Lower leg skin (tissue), 4 donors: ENCODE measurements around the gene NBEAL1. TPM values are rescaled to one million over a fixed set of nuclear protein-coding genes. Genes with fewer than 3 reads are reported as not detected.
"Not testable (repeated sequence)": the region's sequence is repeated elsewhere in the genome, so short reads cannot be mapped to it uniquely, and the experiment has no call there.

Experiments
- DNase-seq, 2 donors: peaks; one replicate each; pipeline ENCODE4 v3.0.0-alpha.2; 2019; ENCODE audit warnings: low spot score in 2 of 2
- H3K4me3 ChIP-seq: fragments of 200-600 bp; sonication (generic); 2 replicates; pipeline ENCODE4 v1.5.1; 2017; ENCODE audit warnings: mild to moderate bottlenecking, low read depth; ENCODE audit not compliant: poor library complexity, severe bottlenecking
- POLR2A ChIP-seq, 2 donors: fragments of 450-650 bp; IDR thresholded peaks; one replicate each; pipeline ENCODE4 v1.6.1; 2016 to 2017; ENCODE audit warnings: antibody characterized with exemption in 2 of 2, mild to moderate bottlenecking in 1 of 2, moderate library complexity in 1 of 2
- WGBS, 2 donors: methylation state at CpG; one replicate each; pipeline ENCODE4 v1.1.5; 2018; 5-methylcytosine and 5-hydroxymethylcytosine counted together
- intact Hi-C: fragments of 100-400 bp; cut with DNase I; formaldehyde crosslinking; loops from one replicate; pipeline ENCODE4 v1.15.0; 2023; ENCODE audit warnings: low total_unique reads
- total RNA-seq, 4 donors: library from RNA; depleted of rRNA; stranded (reverse); fragments of >200 nt; gene quantifications; one replicate each; pipeline ENCODE4 v1.1.0, GENCODE V29; 2016
- TF ChIP-seq, protein P1 (sequence below), 3 donors: fragments of 450-650 bp; IDR thresholded peaks; one replicate each; pipeline ENCODE4 v1.5.1; 2016; ENCODE audit warnings: antibody characterized with exemption in 3 of 3, mild to moderate bottlenecking in 3 of 3, moderate library complexity in 2 of 3

Gene NBEAL1
- total RNA-seq, 4 donors from 2014 or later, result 17.2 to 26.5 (median 21.6) TPM

DNA sequence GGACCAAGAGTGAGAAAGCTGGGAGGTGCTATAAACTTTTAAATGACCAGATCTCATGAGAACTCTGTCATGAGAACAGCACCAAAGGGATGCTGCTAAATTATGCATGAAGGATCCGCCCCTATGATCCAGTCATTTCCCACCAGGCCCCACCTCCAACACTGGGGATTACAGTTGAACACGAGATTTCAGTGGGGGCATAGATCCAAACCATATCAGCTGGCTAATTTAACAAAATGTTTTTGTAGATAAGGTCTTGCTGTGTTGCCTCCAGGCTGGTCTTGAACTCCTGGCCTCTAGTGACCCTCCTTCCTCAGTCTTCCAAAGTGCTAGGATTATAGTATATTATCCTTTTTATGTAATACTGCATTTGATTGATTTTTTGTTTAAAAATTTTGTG, 56.0 kb downstream of the NBEAL1 start:
- TF ChIP-seq, protein P1, sequence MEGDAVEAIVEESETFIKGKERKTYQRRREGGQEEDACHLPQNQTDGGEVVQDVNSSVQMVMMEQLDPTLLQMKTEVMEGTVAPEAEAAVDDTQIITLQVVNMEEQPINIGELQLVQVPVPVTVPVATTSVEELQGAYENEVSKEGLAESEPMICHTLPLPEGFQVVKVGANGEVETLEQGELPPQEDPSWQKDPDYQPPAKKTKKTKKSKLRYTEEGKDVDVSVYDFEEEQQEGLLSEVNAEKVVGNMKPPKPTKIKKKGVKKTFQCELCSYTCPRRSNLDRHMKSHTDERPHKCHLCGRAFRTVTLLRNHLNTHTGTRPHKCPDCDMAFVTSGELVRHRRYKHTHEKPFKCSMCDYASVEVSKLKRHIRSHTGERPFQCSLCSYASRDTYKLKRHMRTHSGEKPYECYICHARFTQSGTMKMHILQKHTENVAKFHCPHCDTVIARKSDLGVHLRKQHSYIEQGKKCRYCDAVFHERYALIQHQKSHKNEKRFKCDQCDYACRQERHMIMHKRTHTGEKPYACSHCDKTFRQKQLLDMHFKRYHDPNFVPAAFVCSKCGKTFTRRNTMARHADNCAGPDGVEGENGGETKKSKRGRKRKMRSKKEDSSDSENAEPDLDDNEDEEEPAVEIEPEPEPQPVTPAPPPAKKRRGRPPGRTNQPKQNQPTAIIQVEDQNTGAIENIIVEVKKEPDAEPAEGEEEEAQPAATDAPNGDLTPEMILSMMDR (IDR thresholded peaks at IDR 0.05), result no peak
- 55 to 60% methylated on average over 2 of the region's 2 CpGs for WGBS, 2 donors

DNA sequence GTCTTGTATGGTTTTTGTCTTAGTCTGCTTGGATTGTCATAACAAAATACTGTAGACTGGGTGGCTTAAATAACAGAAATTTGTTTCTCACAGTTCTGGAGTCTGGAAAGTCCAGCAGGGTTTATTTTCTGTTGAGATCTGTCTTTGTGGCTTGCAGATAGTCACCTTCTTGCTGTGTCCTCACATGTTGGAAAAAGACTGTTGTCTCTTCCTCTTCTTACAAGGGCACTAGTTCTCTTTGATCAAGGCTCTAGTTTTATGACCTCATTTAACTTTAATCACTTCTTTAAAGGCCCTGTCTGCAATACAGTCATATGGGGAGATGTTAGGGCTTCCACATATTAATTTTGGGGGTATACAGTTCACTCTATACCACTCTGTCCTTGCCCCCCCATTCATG, 56.5 kb downstream of the NBEAL1 start:
- TF ChIP-seq, protein P1 (IDR thresholded peaks at IDR 0.05), result no peak
- intact Hi-C loops, result no loop called here
- H3K4me3 ChIP-seq, result no peak overlapping the region
- no peak for DNase-seq

More for the DNA sequence above, 56.0 kb downstream of the NBEAL1 start:
- no peak for DNase-seq
- no peak overlapping the region for H3K4me3 ChIP-seq
- intact Hi-C loops, result no loop called here

- no peak for TF ChIP-seq POLR2A (IDR thresholded peaks at IDR 0.05)
- DNase-seq, result no peak
- H3K4me3 ChIP-seq, result no peak overlapping the region
- intact Hi-C loops, result no loop called here
Measured at GRCh38 chr2:203072371-203072770, 57.7 kb downstream of the NBEAL1 start.

GRCh38 chr2:203077451-203077850, 62.8 kb downstream of the NBEAL1 start:
- no peak overlapping the region for H3K4me3 ChIP-seq
- TF ChIP-seq POLR2A (IDR thresholded peaks at IDR 0.05), result no peak
- TF ChIP-seq, protein P1 (IDR thresholded peaks at IDR 0.05), result no peak
- no peak for DNase-seq
- intact Hi-C loops, result no loop called here
- 79 to 82% methylated on average over 3 of the region's 3 CpGs for WGBS, 2 donors

DNA sequence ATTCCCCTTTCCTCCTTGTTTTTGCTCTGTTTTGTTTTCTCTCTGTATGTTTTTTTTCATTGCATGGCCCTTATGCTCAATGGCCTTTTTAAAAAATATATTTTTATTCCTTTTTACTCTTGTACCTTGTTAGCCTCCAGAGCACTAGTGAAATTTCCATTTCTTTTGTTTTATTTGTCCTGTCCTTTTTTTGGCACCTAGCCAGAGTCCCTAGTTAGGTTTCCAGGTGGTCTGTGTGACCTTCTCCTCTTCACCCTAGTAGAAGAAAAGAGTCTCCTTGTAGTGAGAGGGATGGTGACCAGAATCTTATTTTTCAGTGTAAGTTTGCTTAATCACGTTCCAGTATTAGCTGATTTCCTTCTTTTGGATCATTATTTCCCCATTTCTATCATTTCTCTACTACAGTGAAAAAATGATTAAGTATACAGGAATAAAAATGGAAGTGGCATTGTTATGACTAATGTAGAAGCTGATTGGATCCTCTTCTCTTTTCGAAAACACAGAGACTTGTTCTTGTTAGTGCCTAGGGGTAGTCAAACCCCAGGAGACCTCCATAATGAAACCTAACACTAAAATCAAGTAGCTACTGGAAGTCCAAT, 65.9 kb downstream of the NBEAL1 start:
- H3K4me3 ChIP-seq, result no peak overlapping the region
- intact Hi-C loops, result no loop called here
- WGBS, 2 donors, result 82 to 89% methylated on average over 2 of the region's 2 CpGs
- no peak for DNase-seq
- TF ChIP-seq POLR2A (IDR thresholded peaks at IDR 0.05), result no peak

GRCh38 chr2:203083328-203083727, 68.7 kb downstream of the NBEAL1 start:
- 83 to 86% methylated on average over 2 of the region's 2 CpGs for WGBS, 2 donors
- TF ChIP-seq POLR2A (IDR thresholded peaks at IDR 0.05), result no peak
- TF ChIP-seq, protein P1 (IDR thresholded peaks at IDR 0.05), result no peak

GRCh38 chr2:203086381-203086780, 71.7 kb downstream of the NBEAL1 start:
- H3K4me3 ChIP-seq, DNase-seq, intact Hi-C loops: not testable (repeated sequence)
- 95 to 97% methylated on average over 1 of the region's 1 CpG for WGBS, 2 donors

More at GRCh38 chr2:203083328-203083727, 68.7 kb downstream of the NBEAL1 start:
- no peak overlapping the region for H3K4me3 ChIP-seq
- no peak for DNase-seq
- intact Hi-C loops, result no loop called here

GRCh38 chr2:203090721-203091120, 76.0 kb downstream of the NBEAL1 start:
- intact Hi-C loops, DNase-seq, H3K4me3 ChIP-seq: not testable (repeated sequence)
- 99 to 100% methylated on average over 4 of the region's 4 CpGs for WGBS, 2 donors
